Endometrial microvascular endothelial cells (primary cell): ENCODE measurements around the gene PNMA6F. TPM values are rescaled to one million over a fixed set of nuclear protein-coding genes. Genes with fewer than 3 reads are reported as not detected.
"Not testable (repeated sequence)": the region's sequence is repeated elsewhere in the genome, so short reads cannot be mapped to it uniquely, and the experiment has no call there.

ENCODE experiments used
- in situ Hi-C: cut with HindIII; loops from 2 replicates; pipeline ENCODE4 v1.10.0; 2017; ENCODE audit warnings: low sequenced_read_pairs, low pct_unique_long_range_greater_than_20kb; ENCODE audit errors: inconsistent ontology term
- total RNA-seq: library from RNA; depleted of rRNA; stranded (reverse); fragments of >200 nt; gene quantifications from one replicate; pipeline ENCODE4 v1.2.3, GENCODE V29; 2015; ENCODE audit errors: inconsistent ontology term

PNMA6F gene
- total RNA-seq, 1 donor from 2014 or later, result not detected

DNA sequence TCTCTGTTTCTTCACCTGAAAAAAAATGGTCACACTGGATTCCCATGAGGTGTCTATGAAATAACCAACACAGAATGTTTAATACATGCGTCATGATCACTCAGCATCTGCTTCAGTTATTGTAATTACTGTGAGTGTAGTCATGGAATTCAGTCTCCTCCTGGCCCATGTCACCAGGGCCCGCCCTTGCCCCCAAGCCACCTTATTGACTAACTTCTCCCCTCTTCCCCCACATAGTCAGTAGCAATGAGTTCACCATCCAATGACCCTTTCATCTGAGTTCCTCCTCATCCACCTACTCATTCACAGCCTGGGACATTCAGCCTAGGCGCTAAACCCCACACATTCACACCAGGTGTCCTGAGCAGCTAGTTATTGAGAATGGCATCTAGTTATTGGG, 15.6 kb downstream of the PNMA6F start:
- in situ Hi-C loops, result no loop called here

DNA sequence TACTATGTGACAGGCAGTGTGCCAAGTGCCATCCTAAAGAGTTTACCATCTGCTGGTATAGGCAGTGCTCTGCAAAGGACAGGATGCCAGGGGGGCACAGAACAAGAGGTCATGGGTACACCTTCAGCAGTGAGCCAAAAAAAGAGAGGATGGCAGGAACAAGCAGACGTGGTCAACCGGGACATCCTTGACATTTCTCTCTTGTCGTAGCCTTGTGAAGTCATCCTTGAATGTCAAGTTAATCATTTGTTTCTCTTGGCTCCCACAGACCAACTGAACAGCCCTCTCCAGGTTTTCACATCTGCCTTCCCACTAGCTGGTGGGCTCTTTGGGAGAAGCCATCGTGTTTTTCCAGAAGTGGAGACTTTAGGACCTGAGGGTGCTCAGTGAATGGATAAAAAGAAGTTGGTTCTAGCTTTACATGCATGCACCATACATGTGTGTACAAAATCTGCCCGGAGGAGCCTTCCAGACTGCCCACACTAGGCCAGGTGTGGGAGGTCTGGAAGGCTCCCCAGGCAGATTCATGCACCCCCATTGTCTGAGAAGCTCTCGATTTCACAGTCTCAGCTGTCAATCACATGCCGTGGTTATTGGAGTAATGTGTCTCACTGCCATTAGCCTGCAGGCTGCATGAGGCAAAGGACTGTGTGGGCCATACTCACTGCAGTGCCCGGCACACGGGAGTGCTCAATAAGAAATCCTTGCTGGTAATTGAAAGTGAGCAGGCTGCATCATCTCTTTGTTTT, 16.4 kb downstream of the PNMA6F start:
- in situ Hi-C loops, result no loop called here

DNA sequence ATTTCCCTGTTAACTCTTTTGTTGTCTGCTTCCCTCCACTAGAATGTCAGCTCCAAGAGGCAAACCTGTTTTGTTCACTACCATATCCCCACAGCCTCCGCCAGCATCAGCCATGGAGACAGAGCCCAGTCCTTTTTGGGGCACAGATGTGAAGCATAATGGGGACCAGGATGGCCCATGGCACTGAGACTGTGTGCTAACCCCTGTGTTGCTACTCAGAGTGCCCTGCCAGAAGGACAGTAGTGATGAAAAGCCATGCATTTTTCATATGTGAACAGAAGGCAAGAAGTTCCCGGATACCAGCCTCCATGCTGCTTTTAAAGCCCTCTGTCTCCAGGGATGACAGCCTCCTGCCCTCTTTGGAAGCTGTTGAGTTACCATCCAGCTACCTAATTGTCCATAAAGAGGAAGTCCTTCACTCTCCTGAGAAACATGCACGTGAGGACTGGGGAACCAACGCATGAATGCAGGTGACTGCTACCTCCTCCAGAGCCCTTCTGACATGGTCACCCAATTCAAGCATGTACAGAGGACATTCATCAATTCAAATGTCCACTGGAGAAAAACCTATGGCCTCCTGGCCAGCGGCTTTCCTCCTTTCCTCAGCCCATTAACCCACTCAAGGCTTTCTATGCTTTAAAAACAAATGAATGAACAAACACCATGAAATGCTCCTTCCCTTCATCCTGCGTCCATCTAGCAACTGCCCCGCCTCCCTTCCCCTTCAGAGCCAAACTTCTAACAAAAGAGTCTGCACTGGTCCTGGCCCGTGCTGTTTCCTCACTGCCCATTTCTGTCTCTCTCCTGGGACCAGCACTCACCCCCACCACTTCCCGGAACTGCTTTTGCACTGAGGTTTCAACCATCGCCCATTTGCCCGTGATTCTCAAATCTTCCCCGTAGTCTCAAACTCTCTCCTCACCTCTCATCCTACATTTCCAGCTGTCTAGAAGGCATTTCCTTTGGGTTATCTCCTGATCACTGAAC, 18.0 kb downstream of the PNMA6F start:
- in situ Hi-C loops, result no loop called here

DNA sequence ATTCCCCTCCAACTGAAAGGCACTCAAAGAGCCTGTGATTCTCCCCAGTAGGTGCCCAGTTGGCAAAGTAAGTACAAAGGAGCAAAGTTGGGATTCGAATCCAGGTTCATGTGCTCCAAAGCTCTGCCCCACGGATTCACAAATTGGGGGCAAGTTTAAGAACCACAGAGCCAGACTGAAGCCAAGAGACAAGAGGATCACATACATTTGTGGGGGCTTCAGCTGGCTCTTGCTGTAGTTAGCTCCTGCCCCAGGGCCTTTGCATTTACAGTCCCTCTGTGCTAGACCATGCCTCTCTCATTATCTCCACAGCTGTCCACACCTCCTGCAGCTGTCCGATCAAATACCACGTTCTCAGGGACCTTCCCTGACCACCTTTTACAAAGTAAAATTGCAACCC, 18.8 kb downstream of the PNMA6F start:
- in situ Hi-C loops, result no loop called here

DNA sequence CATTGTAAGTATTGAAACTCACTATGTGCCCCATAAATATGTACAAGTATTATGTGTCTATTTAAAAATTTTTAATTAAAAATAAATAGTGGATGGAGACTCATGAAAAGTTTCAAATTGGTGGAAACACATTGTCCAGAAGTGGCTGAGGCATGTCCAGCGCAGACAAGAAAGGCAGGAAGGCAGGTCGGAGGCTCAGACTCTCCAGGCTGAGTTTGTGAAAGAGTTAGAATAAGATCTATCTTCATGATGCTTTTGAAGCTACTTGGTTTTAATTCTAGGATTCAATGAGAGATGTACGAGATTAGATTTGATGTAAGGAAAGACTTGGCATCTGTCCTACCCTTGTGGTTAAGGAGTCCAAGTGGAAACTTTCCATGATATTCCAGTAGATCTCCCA, 19.8 kb downstream of the PNMA6F start:
- in situ Hi-C loops, result no loop called here

DNA sequence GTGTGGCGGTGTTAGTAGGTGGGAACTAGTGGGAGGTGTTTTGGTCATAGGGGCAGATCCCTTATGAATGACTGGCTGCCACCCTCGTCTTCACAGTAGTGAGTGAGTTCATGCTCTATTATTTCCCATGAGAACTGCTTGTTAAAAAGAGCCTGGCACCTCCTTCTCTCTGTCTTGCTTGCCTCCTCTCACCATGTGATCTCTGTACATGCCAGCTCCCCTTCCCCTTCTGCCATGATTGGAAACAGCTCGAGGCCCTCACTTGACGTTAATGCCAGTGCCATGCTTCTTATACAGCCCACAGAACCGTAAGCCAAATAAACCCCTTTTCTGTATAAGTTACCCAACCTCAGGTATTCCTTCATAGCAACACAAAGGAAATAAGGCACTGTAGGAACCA, 21.7 kb downstream of the PNMA6F start:
- in situ Hi-C loops, result no loop called here

DNA sequence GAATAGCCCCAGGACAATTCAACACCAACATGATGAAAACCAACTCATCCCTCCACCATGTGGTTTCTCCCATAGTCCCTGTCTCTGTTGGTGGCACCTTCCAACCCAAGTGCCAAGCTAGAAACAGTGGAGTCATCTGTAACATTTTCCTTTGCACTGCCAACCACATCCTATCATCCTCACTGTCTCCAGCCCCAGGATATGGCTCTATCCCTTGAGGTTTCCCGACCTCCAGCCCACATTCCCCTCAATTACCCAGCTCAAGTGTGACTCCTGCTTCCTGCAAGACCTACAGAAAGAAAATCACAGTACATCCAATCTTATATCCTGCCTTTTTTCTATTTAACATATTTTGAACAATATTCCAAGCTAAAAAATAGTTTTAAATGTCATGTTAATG, 24.2 kb downstream of the PNMA6F start:
- in situ Hi-C loops, result no loop called here

DNA sequence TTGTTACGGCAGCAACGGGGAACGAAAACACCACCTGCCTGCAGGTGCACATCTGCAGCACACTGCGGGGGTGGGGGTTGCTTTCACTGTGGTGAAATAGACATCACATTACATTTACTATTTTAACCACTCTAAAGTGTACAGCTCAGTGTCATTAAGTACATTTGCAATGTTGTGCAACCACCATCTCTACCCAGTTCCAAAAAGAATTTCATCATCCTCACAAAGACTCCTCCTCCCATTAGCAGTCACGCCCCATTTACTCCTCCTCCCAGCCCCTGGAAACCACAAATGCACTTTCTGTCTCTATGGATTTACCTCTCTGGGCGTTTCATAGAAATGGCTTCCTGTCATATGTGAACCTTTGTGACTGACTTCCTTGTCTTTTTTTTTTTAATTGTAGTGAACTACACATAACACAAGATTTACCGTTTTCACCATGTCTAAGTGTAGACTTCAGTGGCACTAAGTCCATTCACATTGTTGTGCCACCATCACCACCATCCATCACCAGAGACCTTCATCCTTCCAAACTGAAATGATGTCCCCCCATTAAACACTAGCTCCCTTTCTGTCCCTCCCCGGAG, 28.0 kb downstream of the PNMA6F start:
- in situ Hi-C loops, result not testable (repeated sequence)

DNA sequence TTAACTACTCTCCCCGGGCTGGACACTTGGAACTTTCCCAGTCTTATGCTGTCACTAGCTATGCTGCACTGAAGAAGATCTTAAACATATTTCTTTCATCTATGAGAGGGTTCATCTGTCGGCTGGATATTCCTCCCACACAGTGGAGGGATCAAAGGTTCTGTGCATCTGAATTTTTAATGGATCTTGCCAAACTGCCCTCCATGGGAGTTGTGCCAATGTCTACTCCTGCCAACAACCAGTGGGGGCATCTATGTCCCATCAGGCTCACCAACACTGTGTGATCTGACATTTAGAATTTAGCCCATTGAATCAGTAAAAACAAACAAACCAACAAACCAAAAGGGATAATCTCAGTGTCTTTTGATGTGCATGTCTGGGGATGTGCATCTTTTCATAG, 32.8 kb downstream of the PNMA6F start:
- in situ Hi-C loops, result not testable (repeated sequence)

DNA sequence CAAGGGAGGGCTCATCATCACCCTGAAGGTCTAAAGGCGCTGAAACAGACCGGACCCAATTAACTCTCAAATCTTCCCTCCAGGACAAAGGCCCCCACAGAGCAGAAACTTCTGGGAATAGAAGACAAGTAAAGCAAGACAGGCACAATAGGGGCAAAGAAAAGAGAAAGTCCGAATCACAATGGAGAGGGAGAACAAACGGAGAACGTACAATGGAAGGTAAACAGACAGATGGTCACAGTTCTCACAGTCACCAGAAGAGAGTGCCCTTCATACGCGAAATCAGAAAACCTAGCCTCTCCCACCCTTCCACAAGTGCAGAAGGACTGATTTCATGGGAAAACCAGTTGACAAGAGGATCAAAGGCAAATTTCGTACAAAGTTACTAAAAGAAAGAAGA, 35.9 kb downstream of the PNMA6F start:
- in situ Hi-C loops, result not testable (repeated sequence)

DNA sequence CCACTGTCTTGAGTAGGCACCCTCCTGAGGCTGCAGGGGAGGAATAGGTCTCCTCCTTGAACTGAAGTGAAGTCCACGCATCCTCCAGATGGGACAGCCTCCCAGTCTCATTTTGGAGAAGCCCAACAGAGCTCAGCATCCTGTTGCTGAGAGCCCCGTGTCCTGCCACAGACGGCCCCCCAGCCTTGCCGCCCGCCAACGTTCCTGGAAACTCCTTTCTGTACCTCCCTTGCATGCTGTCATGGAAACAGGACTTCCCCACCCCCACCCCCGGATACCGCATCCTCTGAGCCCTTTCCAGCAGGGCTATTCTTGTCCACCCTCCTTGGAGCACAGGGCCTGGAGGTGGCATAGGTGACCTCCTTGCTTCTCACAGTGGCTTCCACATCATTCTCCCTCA, 37.6 kb downstream of the PNMA6F start:
- in situ Hi-C loops, result not testable (repeated sequence)

DNA sequence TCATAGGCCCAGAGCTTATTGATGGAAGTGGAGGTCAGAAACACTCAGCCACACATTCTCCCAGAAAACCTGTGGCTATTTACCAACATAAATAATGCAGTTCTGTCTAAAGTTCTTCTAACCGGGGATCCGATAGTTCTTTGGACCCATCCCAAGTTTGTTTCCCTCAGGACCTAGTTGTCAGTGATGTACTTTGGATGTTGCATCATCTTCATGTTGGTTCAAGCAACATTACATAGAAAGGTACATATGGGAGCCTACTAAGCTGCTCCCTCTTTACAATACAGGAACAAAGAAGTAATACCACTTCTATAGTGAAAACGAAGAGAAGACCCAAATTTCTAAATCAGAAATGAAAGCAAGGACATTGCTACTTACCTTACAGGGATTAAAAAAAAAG, 39.8 kb downstream of the PNMA6F start:
- in situ Hi-C loops, result not testable (repeated sequence)

DNA sequence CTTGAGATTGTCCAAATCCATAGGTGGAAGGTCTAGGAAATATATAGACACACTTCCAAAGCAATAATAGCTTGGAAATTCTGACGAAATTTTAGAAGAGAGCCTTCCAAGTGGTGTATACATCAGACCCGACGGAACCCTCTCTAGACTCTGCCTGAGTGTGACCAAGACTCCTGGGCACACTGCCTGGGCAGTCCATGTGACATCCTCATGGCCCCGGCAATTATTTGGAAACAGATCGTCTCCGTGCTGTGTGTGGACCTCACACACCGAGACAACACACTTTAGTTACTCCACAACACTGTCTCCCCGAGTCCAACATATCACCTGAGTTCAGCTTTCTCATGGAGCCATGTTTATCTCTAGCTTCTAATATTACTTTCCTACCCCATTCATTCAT, 42.3 kb downstream of the PNMA6F start:
- in situ Hi-C loops, result not testable (repeated sequence)

DNA sequence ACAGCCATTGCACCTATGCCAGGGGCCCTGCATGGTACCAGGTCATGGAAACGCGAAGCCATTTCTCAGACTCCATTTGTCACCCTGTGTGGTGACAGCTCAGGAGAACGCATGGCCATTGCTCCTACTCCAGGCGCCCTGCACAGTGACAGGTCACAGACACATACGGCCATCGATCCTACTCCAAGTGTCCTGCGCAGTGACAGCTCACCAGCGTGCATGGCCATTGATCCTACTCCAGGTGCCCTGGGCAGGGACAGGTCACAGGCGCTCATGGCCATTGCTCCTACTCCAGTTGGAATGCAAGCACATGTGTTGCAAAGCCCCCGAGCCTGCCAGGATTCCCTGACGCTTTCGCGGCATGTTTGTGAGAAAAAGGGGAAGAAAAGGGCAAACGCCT, 45.5 kb downstream of the PNMA6F start:
- in situ Hi-C loops, result not testable (repeated sequence)

DNA sequence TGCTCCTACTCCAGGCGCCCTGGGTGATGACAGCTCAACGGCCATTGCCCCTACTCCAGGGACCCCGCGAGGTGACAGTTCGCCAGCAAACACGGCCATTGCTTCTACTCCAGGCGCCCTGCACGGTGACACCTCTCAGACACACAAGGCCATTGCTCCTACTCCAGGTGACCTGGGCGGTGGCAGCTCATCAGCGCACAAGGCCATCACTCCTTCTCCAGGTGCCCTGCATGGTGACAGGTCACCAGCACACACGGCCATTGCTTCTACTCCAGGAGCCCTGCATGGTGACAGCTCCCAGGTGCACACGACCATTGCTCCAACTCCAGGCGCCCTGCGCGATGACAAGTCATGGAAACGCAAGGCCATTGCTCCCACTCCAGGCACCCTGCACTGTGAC, 46.1 kb downstream of the PNMA6F start:
- in situ Hi-C loops, result not testable (repeated sequence)

DNA sequence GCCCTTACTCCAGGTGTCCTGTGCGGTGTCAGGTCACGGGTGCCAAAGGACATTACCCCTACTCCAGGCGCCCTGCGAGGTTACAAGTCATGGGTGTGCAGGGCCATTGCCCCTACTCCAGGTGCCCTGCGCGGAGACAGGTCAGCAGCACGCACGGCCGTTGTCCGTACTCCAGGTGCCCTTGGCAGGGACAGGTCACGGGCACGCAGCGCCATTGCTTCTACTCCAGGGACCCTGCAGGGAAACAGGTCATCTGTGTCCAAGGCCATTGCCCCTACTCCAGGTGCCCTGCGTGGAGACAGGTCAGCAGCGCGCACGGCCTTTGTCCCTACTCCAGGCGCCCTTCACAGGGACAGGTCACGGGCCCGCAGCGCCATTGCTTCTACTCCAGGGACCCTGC, 49.0 kb downstream of the PNMA6F start:
- in situ Hi-C loops, result not testable (repeated sequence)

DNA sequence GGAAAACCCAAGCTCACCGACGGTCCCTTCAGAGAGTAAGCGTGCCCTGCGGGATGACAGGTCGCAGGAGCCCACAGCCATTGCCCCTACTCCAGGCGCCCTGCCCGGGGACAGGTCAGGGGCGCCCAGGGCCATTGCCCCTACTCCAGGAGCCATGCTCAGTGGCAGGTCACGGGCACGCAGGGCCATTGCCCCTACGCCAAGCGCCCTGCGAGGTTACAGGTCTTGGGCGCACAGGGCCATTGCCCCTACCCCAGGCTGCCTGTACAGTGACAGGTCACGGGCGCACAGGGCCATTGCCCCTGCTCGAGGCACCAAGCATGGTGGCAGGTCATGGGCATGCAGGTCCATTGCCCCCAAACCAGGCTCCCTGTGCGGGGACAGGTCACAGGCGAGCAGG, 49.5 kb downstream of the PNMA6F start:
- in situ Hi-C loops, result not testable (repeated sequence)
